ENCODE data around the gene MYO7A. TPM values are rescaled to one million over a fixed set of nuclear protein-coding genes. Genes with fewer than 3 reads are reported as not detected.

Gene MYO7A
- total and polyA plus RNA-seq, 2 of the 4 experiments (the other 2 are of a cell fraction) = 0.02 TPM; not detected in 1

GRCh38 chr11:77167791-77168190, 39.7 kb downstream of the MYO7A start:
- no peak overlapping the region for H3K14ac ChIP-seq (replicated peaks; ENCODE audit: low read depth, low read length)
- no peaks in the 10 kb centered on the region for H3K79me1 ChIP-seq (ENCODE audit: low read depth in 1 of 2, low read length in 2 of 2)
- no peak overlapping the region for H2BK20ac ChIP-seq (ENCODE audit: low read depth, low read length)
- H3K36me3 ChIP-seq (ENCODE audit: control insufficient read depth, insufficient read depth, low read length) = no peaks in the 10 kb centered on the region
- BruUV-seq (replicated peaks) = no TSS peak
- no peak overlapping the region for H3K4me3 ChIP-seq (ENCODE audit: insufficient read depth, low read depth, low read length)
- in situ Hi-C loops (cut with MboI; ENCODE audit: low sequenced_read_pairs) = no loop called here
- WGBS, 2 experiments (ENCODE audit: extremely low coverage in 2 of 2, insufficient read length in 1 of 2) = 89% methylated on average over 5 of the region's 8 CpGs; no CpG with 5 or more reads in 1 of the 2 experiments
- H3K56ac ChIP-seq (ENCODE audit: extremely low read depth, insufficient read depth, low read length) = no peak overlapping the region
- no peak overlapping the region for H2BK15ac ChIP-seq (ENCODE audit: low read depth, low read length)
- H3K4me2 ChIP-seq (ENCODE audit: low read depth, low read length) = no peak overlapping the region
- ATAC-seq (ENCODE audit: low read depth) (no peak), DNase-seq (no peak)
- no peak overlapping the region for H4K91ac ChIP-seq (ENCODE audit: insufficient read depth, low read depth, low read length)
- no peaks in the 10 kb centered on the region for H3K9me1 ChIP-seq (ENCODE audit: insufficient read depth, low read length)
- TF ChIP-seq FOS (IDR thresholded peaks at IDR 0.05; ENCODE audit: low read depth, low read length) = no peak
- TF ChIP-seq RCOR1 (IDR thresholded peaks at IDR 0.05; ENCODE audit: insufficient replicate concordance, low read length) = no peak
- no peaks in the 10 kb centered on the region for H3K9me3 ChIP-seq (ENCODE audit: control insufficient read depth, insufficient read depth, low read length)
- H4K20me1 ChIP-seq (ENCODE audit: insufficient read depth, low read length) = no peaks in the 10 kb centered on the region
- POLR2A ChIA-PET (ENCODE audit: unreplicated experiment) = no interaction called here
- no peak overlapping the region for H3K4ac ChIP-seq (ENCODE audit: low read depth, low read length)
- H3K4me1 ChIP-seq (ENCODE audit: control insufficient read depth, insufficient read depth, low read length) = no peaks in the 10 kb centered on the region
- no peak overlapping the region for H3K23ac ChIP-seq (ENCODE audit: low read depth, low read length)
- H3K9ac ChIP-seq (ENCODE audit: low read depth, low read length) = no peak overlapping the region
- peaks cover 42% of the 10 kb centered on the region for H3K27me3 ChIP-seq (ENCODE audit: control insufficient read depth, insufficient read depth, low read length)
- no peak overlapping the region for H2AFZ ChIP-seq (replicated peaks; ENCODE audit: low read length, poor library complexity)
- no peak overlapping the region for H2AK5ac ChIP-seq (ENCODE audit: low read depth, low read length)
- no peak overlapping the region for H4K5ac ChIP-seq (ENCODE audit: low read depth, low read length)
- no peak overlapping the region for H3K18ac ChIP-seq (ENCODE audit: low read depth, low read length)
- intact Hi-C loops (cut with micrococcal nuclease) = no loop called here
- H3K27ac ChIP-seq (ENCODE audit: insufficient read depth, low read length) = no peak overlapping the region
- CTCF ChIA-PET = no interaction called here
- H4K8ac ChIP-seq (ENCODE audit: low read depth in 2 of 2, low read length in 2 of 2) = no peak overlapping the region
- H2BK5ac ChIP-seq (ENCODE audit: low read depth, low read length, poor library complexity, severe bottlenecking) = no peak overlapping the region
- dilution Hi-C loops (cut with HindIII; ENCODE audit: low sequenced_read_pairs, unreplicated experiment) = no loop called here
- H2AK9ac ChIP-seq (replicated peaks; ENCODE audit: low read depth, low read length, poor library complexity) = no peak overlapping the region
- no peak overlapping the region for H2BK120ac ChIP-seq (ENCODE audit: low read depth, low read length)
